ENCODE results near the gene FOXK1.

Gene FOXK1

GRCh38 chr7:4815609-4816418 lies 133.7 kb downstream of the FOXK1 start:
- DNase-seq (ENCODE audit: low read depth) = no peak
- no peak overlapping the region for H3K4me3 ChIP-seq (ENCODE audit: control insufficient read depth, low read depth, low read length)
- TF ChIP-seq CTCF (IDR thresholded peaks at IDR 0.05; ENCODE audit: control insufficient read depth, insufficient read depth, low read depth, low read length, missing control alignments) = no peak

- no peak for DNase-seq (ENCODE audit: low read depth)
- no peak for TF ChIP-seq CTCF (IDR thresholded peaks at IDR 0.05; ENCODE audit: control insufficient read depth, insufficient read depth, low read depth, low read length, missing control alignments)
- H3K4me3 ChIP-seq (ENCODE audit: control insufficient read depth, low read depth, low read length) = no peak overlapping the region
These were observed 134.5 kb downstream of the FOXK1 start for GRCh38 chr7:4816419-4817080.

GRCh38 chr7:4817178-4817901 lies 135.2 kb downstream of the FOXK1 start:
- TF ChIP-seq CTCF (IDR thresholded peaks at IDR 0.05; ENCODE audit: control insufficient read depth, insufficient read depth, low read depth, low read length, missing control alignments) = no peak
- DNase-seq (ENCODE audit: low read depth) = no peak
- H3K4me3 ChIP-seq (ENCODE audit: control insufficient read depth, low read depth, low read length) = no peak overlapping the region

- DNase-seq (ENCODE audit: low read depth) = no peak
These were observed 136.1 kb downstream of the FOXK1 start for GRCh38 chr7:4818000-4818794.

GRCh38 chr7:4819560-4820404 lies 137.7 kb downstream of the FOXK1 start:
- TF ChIP-seq CTCF (IDR thresholded peaks at IDR 0.05; ENCODE audit: control insufficient read depth, insufficient read depth, low read depth, low read length, missing control alignments) = no peak
- DNase-seq (ENCODE audit: low read depth) = no peak
- H3K4me3 ChIP-seq (ENCODE audit: control insufficient read depth, low read depth, low read length) = no peak overlapping the region

More at GRCh38 chr7:4818000-4818794, 136.1 kb downstream of the FOXK1 start:
- TF ChIP-seq CTCF (IDR thresholded peaks at IDR 0.05; ENCODE audit: control insufficient read depth, insufficient read depth, low read depth, low read length, missing control alignments) = no peak
- H3K4me3 ChIP-seq (ENCODE audit: control insufficient read depth, low read depth, low read length) = no peak overlapping the region
